Left colon (tissue), 2 donors: ENCODE results near the gene CATSPER2. TPM values are rescaled to one million over a fixed set of nuclear protein-coding genes. Genes with fewer than 3 reads are reported as not detected.
"Not testable (repeated sequence)": the region's sequence is repeated elsewhere in the genome, so short reads cannot be mapped to it uniquely, and the experiment has no call there.

ENCODE experiments used
- ATAC-seq: fragments of 200-7000 bp; cut with Tn5 transposase; one replicate; pipeline ENCODE4 v1.9.1; 2020; ENCODE audit warnings: mild to moderate bottlenecking, moderate library complexity
- DNase-seq, 2 donors: peaks; one replicate each; pipeline ENCODE4 v3.0.0-alpha.2; 2020
- intact Hi-C, 2 donors: fragments of 100-400 bp; cut with DNase I in 1 of 2; cut with micrococcal nuclease in 1 of 2; formaldehyde crosslinking; loops; one replicate each; pipeline versions ENCODE4 v1.11.2 to v1.14.0; 2022; cut with DNase I, micrococcal nuclease
- total RNA-seq, 2 donors: library from RNA; stranded (reverse); fragmentation: NEBNext Ultra II Directional; extraction: Animal tissue kit (Norgen Biotek cat#: 25700); gene quantifications; one replicate each; pipeline ENCODE4 v1.2.1, GENCODE V29; 2021
- donor health status: DM: no; HTN: no; CAD: no.
- donor health status: DM: yes; HTN: yes; CAD: no.

CATSPER2 gene
- total RNA-seq, 2 donors from 2014 or later: 9.0 to 11.8 TPM

DNA sequence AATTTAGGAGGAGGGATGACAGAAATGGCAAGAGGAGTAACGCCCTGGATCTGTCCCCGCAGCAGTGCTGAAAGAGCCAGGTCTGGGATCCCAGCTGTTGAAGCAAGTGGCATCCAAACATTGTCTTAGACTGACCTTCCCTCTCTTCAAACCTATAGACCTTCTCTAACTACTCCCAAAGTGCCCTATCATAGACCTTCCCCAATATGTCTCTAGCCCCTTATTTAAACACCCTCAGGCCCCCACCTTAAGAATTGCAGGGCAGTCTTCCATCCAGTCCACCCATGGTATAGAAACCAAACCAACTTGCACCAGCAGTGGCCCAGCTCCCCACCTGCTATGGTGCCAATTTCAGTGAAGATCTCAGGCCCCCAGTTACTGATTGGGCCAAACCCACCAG is 48.4 kb downstream of the CATSPER2 start:
- intact Hi-C loops, ATAC-seq, DNase-seq: not testable (repeated sequence)

DNA sequence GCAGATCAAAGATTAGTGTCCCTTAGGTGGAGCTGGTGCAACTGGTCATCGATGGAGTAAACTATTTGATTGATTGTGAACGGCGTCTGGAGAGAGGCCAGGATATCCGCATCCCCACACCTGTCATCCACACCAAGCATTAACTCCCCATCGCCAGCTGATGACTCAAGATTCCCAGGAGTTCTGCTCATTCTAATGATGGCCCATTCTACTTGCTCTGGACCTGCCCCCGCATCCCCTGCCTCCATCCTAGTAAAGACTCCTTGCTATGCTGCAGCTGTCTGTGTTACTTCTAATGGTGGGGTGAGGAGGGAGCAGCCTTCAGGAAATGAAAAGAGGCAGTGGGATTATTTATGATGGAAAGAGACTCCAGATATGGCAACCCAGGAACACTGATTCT is 49.5 kb downstream of the CATSPER2 start:
- DNase-seq, intact Hi-C loops, ATAC-seq: not testable (repeated sequence)

DNA sequence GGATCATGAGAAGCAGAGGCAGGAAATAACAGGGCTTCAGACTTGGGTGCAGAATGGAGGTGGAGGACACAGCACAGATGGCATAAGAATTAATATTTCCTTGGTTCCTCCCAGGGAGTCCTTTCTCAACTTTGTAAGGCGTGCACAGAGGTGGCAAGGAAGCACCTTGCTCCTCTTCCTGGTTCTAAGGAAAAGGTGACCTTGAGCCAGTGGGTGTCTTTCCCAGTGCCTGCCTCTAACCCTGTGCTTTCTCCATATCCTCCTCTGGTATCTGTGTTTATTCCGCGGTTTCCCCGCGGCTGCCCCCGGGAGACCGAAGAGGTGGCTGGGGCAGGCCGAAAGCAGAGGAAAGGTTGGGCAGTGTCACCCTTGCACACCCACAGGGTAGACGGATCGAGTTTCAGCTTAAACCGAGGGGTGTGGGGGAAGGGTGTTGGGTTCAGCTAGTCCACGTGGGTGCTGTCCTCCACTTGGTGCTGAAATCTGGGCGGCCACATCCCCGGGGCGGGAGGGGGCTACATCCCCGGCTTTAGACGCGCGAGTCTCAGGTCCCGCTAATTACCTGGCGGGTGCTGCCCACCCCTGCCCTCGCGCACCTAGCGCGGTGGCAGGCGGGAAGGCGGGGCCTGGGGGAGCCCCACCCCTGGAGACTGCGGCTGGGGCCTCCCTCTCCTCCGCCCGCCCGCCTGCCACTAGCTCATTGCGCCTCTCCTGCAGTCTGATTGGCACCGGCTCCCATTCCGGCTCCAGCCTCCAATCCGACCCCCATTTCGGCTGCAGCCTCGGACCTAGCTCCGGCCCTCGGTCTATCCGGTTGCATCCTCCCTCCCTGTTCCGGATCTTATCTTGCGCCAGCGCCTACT is 55.1 kb downstream of the CATSPER2 start, which contains the start of gene CKMT1B:
TSS of gene CKMT1B (plus strand) at position 700 of the 863 bp plus-strand sequence. CDS start 192 bp downstream, outside the sequence.
- peak; percentile 80 for ATAC-seq
- DNase-seq, intact Hi-C loops: not testable (repeated sequence)

DNA sequence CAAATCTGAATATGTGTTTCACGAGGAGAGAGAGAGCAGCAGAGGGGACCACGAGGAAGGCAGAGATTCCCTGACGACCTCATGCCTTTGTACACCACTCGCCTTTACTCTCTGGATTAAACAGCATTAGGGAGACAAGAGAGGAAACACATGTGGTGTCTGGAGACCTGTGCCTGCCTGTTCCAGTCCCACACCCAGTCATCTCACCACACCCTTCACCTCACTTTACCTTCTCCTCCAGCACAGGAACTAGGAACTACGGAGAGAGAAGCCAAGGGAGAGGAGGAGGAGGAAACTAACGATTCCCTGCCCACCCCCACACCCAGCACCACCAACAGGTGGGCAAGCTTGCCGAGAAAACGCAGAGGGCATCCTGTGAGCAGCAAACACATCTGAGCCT is 55.8 kb downstream of the CATSPER2 start:
- DNase-seq, intact Hi-C loops: not testable (repeated sequence)
- peak; percentile 75 for ATAC-seq

DNA sequence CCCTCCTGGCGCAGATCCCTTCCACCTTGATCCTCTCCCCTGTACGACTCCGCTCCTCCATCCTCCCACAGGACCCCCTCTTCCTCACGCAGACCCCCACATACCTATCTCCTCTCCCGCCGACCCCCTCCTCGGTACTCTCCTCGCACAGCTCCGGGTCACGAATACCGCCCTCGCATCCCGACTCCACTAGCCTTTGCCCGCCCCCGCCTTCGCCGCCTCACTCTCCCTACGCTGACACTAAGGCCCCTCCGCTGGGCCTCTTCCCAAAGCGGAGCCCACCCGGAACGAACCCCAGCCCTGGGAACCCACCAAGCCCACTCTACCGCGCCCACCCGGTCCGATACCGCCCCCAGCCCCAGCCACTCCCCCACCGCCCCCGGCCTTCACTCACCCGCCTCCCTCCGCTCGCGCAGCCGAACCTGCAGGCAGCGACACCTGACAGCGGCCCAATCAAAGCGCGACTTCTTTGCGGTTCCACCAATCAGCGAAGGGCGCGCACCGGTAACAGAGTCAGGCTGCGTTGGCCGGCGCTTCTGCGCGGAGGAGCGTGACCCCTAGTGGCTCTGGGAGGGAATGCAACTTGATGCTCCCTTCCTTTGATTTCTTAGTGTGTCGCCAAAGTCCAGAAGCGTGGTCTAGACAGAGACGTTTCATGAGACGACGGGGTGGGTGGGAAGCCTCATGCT is 58.7 kb downstream of the CATSPER2 start, which contains the start of gene PPIP5K1:
TSS of gene PPIP5K1 (minus strand) at position 431 of the 689 bp plus-strand sequence. CDS start 5,704 bp downstream, outside the sequence.
- intact Hi-C loops, DNase-seq: not testable (repeated sequence)
- ATAC-seq: peak; percentile 72

Other genes with a start within 250 kb of the CATSPER2 start
- 10 to 100 TPM; 26.9 to 32.0 TPM for gene TP53BP1, start 155.7 kb downstream of the CATSPER2 start, total RNA-seq
- 1 to 10 TPM; 1.9 to 7.4 TPM for gene MAP1A, start 131.2 kb downstream of the CATSPER2 start, total RNA-seq
- gene PPIP5K1, start 58.6 kb downstream of the CATSPER2 start, total RNA-seq: 100 to 1,000 TPM in 1 of 2 donors, 10 to 100 TPM in 1; 91.1 to 139 TPM
- 100 to 1,000 TPM; 168 to 277 TPM for gene CKMT1B, start 54.8 kb downstream of the CATSPER2 start, total RNA-seq
- gene STRC, start 30.0 kb downstream of the CATSPER2 start, total RNA-seq: 1 to 10 TPM in 1 of 2 donors, under 1 TPM in 1; 0.67 to 1.4 TPM
- 100 to 1,000 TPM; 162 to 229 TPM for gene CKMT1A, start 45.0 kb upstream of the CATSPER2 start, total RNA-seq
- 100 to 1,000 TPM; 329 to 412 TPM for gene PDIA3, start 97.6 kb upstream of the CATSPER2 start, total RNA-seq
- gene ELL3, start 128.1 kb upstream of the CATSPER2 start, total RNA-seq: 10 to 100 TPM; 27.7 to 34.6 TPM
- gene SERF2, start 143.5 kb upstream of the CATSPER2 start, total RNA-seq: 1,000 to 10,000 TPM; 1,073 to 1,095 TPM
- gene SERINC4, start 151.4 kb upstream of the CATSPER2 start, total RNA-seq: under 1 TPM in 1 of 2 donors, not detected in 1; 0.12 TPM
- gene HYPK, start 151.8 kb upstream of the CATSPER2 start, total RNA-seq: 10 to 100 TPM; 10.4 to 11.6 TPM
- gene MFAP1, start 175.8 kb upstream of the CATSPER2 start, total RNA-seq: 10 to 100 TPM; 16.4 to 20.0 TPM
- gene WDR76, start 178.2 kb upstream of the CATSPER2 start, total RNA-seq: 1 to 10 TPM; 3.2 to 3.9 TPM